Activated CD8-positive, alpha-beta memory T cell treated with anti-CD3 and anti-CD28 coated beads, Interleukin-2, amount 50 U/mL, for 48 hours (primary cell): ENCODE data around the gene BANK1.

Source experiments
- DNase-seq: peaks from one replicate; pipeline ENCODE4 v3.0.0-alpha.2; 2020

The BANK1 gene, protein sequence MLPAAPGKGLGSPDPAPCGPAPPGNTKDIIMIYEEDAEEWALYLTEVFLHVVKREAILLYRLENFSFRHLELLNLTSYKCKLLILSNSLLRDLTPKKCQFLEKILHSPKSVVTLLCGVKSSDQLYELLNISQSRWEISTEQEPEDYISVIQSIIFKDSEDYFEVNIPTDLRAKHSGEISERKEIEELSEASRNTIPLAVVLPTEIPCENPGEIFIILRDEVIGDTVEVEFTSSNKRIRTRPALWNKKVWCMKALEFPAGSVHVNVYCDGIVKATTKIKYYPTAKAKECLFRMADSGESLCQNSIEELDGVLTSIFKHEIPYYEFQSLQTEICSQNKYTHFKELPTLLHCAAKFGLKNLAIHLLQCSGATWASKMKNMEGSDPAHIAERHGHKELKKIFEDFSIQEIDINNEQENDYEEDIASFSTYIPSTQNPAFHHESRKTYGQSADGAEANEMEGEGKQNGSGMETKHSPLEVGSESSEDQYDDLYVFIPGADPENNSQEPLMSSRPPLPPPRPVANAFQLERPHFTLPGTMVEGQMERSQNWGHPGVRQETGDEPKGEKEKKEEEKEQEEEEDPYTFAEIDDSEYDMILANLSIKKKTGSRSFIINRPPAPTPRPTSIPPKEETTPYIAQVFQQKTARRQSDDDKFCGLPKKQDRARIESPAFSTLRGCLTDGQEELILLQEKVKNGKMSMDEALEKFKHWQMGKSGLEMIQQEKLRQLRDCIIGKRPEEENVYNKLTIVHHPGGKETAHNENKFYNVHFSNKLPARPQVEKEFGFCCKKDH

GRCh38 chr4:101790521-101791181 is at the start of gene BANK1:
Gene BANK1, plus strand, starts transcription at chr4:101790730. Its CDS starts 151 bp downstream, at chr4:101790881.
- DNase-seq: peak; percentile 61

GRCh38 chr4:101753721-101754120 is 36.8 kb upstream of the BANK1 start:
- DNase-seq: no peak

DNA sequence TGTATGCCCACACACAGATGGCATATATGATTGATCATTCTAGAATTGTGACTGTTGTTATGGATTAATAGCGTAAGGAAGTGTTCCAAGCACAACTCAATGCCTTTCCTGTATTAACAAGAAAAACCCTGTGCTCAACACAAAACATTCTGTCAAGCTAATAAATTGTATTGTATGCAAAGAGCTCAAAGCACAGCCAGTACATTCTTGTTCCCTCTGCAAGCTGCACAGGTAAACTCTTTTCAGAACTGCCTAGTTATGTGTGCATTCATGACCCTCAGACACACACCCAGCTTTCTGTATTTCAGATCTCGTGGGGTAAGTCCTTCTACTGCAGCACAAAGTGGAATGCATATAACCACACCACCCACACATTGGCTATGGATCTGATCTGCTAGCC is 34.3 kb upstream of the BANK1 start:
- no peak for DNase-seq

DNA sequence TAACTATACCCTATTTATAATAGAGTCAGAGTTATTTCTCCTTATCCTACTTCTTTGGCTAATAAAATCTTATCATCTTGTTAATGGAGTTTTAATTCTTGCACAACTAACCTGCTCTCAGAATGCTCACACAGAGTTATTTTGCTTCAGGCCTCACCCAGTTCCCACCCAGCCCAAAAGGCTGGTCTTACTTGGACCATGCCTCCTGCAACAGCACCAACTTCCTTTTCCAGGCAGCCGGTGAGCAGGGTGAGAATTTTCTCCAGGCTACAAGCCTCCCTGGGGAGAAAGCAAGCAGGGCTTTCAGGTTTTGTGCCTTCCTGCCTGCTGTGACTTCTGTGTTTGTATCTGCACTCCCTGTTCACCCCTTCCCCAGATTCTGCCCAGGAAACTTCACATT is 29.1 kb upstream of the BANK1 start:
- DNase-seq: no peak

- DNase-seq: no peak
These were observed 28.5 kb upstream of the BANK1 start for GRCh38 chr4:101762025-101762424.

DNA sequence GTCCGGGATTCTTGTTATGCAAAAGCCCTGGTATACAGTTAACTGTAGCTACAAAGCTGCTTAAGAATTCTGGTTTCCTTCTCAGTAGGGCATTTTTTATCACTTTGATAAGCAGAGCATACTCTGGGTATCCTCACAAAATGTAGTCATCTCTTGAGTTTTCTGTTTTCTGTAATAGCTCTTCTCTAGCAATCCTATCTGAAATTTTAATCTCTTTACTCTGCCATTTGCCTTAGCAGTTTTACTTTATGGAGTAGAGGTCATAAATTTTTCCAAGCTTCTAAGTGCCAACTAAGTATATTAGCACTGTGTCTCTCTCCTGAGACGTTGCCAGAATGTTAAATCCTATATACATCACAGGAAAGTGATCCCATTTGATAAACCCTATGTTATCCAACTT is 28.0 kb upstream of the BANK1 start:
- no peak for DNase-seq

DNA sequence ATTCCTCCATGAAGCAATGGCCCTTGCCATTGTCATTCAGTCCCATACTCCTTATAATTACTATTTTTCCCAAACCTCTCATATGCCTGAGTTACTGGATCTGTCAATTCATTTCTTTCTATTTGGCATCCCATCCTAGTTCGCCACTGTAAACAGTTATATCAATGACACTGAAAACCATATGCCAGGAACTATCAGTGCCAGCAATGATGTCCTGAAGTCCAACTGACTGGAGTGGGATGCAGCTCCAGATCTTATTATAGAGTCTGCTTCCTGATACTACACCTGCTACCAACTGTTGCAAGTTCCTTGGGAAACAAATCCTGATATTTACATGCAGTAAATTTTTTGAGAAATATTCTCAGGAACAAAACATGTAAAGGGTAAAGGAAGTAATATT is 27.0 kb upstream of the BANK1 start:
- no peak for DNase-seq

- DNase-seq: no peak
These were observed 15.7 kb upstream of the BANK1 start for GRCh38 chr4:101774807-101775206.

DNA sequence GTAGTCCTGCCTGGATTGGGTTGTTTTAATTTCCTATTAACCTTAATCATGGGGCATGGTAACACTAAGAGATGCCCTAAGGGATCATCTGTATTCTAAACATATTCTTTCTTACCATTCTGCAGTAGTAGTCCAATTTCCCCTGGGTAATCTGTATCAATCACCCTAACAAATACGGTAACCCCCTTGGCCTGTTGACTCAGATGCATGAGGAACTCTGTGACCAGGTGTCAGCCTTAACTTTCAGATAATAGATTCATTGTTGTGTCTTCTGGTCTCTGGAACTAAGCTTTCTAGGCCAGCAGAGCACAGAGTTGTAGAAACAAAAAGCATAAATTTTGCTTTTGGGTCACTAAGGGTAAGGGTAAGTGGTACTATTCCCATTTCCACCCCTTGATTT is 13.1 kb upstream of the BANK1 start:
- DNase-seq: no peak

DNA sequence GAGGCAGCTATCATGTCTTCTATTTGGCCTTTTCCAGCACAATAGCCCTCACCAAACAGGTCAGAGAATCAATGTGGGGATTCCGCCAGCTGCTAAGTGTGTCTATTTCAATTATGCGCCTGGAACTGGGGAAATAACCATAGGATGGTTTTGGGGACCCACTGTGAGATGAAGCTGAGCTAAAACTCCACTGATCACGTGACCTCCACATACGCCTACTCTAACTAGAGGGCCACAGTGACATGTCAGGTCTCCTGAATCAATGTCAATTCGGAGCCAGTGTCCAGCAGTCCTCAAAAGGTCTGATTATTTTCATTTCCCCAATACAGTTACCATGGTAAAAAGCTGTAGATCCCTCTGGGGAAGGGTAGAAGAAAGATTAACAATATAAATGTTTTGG is 10.2 kb upstream of the BANK1 start:
- no peak for DNase-seq

DNA sequence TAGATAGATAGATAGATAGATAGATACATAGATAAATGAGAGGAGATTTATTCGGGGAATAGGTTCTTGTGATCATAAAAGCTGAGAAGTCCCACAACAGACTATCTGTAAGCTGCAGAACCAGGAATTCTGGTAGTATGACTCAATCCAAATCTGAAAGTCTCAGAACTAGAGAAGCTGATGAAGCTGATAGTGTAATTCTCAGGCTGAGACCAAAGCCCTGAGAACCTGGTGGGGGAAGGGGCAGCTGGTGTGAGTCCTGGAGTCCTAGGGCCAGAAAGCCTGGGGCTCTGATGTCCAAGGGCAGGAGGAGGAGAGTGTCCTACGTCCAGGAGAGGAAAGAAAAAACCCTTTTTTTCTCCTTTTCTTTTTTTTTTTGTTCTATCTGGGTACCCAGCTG is 8.0 kb upstream of the BANK1 start:
- DNase-seq: no peak

GRCh38 chr4:101784957-101785356 is 5.6 kb upstream of the BANK1 start:
- DNase-seq: no peak

GRCh38 chr4:101785486-101785885 is 5.0 kb upstream of the BANK1 start:
- no peak for DNase-seq

- DNase-seq: no peak
These were observed 2.7 kb upstream of the BANK1 start for GRCh38 chr4:101787701-101788316.

DNA sequence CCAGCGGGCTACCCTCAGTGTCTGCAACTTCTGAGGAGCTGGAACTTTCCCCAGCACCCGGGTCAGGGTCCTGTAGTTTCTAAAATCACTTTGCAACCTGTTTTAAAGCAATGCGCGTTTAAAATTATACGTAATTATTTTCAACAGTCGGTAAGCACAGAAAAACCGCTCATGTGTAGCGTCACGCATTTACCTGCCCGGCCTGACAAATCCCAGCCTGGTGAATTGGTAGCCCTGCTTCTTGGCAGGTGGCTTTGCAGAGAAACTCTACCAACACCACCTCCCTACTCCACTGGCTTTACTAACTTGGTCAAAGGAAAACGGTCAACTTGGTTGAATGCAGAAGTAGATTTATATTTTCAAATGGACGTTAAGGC is 640 bp downstream of the BANK1 start:
- DNase-seq: no peak

GRCh38 chr4:101792056-101792590 is 1.6 kb downstream of the BANK1 start:
- DNase-seq: no peak

- no peak for DNase-seq
These were observed 2.9 kb downstream of the BANK1 start for GRCh38 chr4:101793397-101793796.

GRCh38 chr4:101794806-101795205 is 4.3 kb downstream of the BANK1 start:
- no peak for DNase-seq

- DNase-seq: no peak
These were observed 5.2 kb downstream of the BANK1 start for GRCh38 chr4:101795704-101796103.

DNA sequence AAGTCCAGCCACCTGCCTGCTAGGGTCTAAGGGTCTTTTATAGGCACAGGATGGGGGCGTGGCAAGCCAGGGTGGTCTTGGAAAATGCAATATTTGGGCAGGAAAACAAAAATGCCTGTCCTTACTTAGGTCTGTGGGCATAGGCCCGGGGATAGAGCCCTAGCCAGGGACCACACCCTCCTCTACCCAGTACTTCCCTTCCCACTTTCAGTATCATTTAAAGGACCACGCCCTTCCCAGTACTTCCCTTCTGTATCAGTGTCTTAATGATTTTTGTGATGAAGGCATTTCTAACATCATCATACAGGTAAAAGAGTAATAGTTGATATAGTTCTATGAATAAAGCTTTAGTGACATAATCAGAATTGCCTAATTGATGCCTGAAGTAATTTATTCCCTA is 11.4 kb downstream of the BANK1 start:
- DNase-seq: no peak

- no peak for DNase-seq
These were observed 16.4 kb downstream of the BANK1 start for GRCh38 chr4:101806914-101807313.

DNA sequence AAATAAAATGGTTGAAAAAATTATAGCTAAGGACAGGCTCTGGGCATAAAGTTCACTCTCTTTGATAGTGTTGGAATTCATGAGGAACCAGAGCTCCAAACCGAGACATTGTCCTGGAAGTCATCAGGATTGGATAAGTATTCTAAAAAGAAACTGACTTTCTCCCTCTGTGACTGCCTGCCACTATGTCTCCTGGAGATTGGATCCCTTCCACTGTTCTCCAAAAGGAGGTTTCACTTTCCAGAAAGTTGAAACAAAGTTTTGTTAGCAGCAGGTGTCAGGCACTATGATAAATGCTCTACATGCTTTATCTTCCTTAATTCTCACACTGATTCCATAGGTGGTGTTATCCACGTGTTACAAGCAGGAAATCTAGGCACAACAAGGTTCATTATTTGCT is 16.8 kb downstream of the BANK1 start:
- DNase-seq: no peak

DNA sequence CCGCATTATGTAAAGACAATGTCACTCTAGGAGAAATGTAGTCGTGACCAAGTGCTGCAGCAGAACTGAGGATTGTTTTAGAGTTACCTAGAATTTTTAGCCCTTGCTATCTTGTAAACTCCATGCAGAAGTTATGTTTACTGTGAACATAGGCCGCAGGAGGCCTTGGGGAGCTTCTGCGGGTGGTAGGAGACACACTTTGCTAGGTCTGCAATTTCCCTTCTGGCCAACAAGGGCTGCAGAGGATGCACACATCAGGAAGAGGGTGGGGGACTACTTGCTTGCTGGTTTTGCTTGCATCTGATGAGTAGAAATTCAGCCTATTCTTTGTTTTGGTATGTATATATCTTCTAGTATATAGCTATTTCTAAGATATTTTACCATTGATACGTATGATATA is 23.1 kb downstream of the BANK1 start:
- DNase-seq: no peak
